Choroid plexus epithelial cell (primary cell): ENCODE results near the gene PSMB3.

Source experiments
- DNase-seq: peaks from one replicate; pipeline ENCODE4 v3.0.0-alpha.2; 2010; ENCODE audit warnings: low read depth
- H3K4me3 ChIP-seq: 2 replicates; pipeline ENCODE4 v1.5.1; 2011; ENCODE audit warnings: low read depth, mild to moderate bottlenecking, control low read depth, low read length, moderate library complexity
- TF ChIP-seq, protein P1 (sequence below): conservative IDR thresholded peaks from 2 replicates; pipeline ENCODE4 v1.5.1; 2011; ENCODE audit warnings: low read depth, mild to moderate bottlenecking, control low read depth, inconsistent platforms, low read length, moderate library complexity

The PSMB3 gene

DNA sequence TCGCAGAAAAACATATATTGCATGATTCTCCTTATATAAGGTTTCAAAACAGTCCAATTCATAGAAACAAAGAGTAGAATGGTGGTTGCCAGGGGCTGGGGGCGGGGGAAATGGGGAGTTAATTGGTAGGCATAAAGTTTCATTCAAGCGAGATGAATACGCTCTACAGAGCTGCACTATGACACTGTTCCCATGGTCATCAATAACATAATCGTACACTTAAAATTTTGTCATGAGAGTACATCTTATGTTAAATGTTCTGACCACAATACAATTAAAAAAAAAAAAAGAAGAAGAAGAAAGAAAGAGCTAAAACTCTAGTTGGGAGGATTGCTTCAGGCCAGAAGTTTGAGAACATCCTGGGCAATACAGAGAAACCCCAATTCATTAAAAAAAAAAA is 41.7 kb downstream of the PSMB3 start:
- H3K4me3 ChIP-seq: no peak overlapping the region
- DNase-seq: no peak
- TF ChIP-seq, protein P1, sequence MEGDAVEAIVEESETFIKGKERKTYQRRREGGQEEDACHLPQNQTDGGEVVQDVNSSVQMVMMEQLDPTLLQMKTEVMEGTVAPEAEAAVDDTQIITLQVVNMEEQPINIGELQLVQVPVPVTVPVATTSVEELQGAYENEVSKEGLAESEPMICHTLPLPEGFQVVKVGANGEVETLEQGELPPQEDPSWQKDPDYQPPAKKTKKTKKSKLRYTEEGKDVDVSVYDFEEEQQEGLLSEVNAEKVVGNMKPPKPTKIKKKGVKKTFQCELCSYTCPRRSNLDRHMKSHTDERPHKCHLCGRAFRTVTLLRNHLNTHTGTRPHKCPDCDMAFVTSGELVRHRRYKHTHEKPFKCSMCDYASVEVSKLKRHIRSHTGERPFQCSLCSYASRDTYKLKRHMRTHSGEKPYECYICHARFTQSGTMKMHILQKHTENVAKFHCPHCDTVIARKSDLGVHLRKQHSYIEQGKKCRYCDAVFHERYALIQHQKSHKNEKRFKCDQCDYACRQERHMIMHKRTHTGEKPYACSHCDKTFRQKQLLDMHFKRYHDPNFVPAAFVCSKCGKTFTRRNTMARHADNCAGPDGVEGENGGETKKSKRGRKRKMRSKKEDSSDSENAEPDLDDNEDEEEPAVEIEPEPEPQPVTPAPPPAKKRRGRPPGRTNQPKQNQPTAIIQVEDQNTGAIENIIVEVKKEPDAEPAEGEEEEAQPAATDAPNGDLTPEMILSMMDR: no peak

DNA sequence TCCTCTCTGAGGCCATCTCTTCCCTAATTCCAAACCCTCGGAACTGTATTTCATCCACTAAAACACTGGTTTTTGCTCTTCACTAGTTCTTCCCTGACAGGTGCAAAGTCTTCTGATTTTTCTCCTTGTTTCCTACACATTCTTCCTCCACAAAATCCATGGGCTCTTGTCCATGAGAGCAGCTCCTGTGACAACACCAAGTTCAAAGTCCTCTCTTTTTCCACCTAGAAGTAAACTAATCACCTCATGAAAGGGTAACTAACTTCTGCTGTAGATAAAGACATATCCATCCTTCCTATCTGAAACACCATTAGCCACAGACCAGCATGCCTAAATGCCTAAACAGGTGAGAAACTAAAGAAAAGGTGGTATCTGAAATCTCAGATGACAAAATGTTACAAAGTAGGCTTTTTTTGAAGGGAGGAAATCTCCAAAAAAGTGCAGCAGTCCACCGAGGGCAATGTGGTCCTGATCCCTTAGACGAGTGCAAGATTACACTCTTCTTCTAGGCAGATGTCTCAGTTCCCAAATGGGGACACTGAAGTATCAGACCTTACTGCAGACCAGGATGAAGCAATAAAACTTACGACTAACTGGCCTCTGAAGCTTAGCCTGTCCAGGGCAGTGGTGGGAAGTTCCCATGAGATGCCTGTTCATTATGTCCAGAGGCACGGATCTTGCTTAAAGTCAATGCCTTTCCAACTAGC is 44.1 kb downstream of the PSMB3 start:
- TF ChIP-seq, protein P1: no peak
- H3K4me3 ChIP-seq: no peak overlapping the region
- no peak for DNase-seq

DNA sequence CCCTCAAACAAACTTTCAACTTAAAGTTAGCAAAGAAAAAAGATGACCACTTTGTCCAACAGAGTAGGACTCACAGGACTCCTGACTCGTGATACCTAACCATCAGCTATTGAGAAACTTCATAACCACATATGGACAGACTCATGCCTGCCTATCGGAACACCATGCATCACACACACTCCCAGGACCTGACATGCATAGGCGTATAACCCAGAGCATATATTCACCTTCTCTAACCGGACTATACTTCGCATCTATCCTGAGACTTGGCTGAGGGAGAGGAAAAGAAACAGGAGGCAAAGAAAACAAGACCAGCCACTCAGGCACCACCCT is 44.6 kb downstream of the PSMB3 start:
- TF ChIP-seq, protein P1: no peak
- peak; percentile 67 for DNase-seq
- peak overlapping the region; percentile 84 for H3K4me3 ChIP-seq

DNA sequence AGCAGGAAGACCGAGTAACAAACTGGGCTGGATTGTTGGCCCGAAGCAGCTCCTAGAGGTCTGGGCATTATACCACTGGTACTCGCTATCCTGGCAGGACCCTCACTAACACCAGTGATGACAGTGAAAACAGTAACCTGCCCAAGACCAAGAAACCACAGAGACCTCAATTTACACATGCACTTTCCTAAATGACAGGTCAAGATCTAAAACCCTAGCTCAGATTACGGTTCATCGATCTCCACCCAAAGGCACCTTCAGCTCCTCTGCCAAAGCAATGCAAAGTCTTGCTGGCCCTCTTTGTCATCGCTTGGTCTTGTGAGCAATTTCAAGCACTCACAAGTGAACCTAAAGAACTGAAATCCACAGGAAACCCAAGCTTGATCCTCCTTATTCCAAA is 45.3 kb downstream of the PSMB3 start:
- TF ChIP-seq, protein P1: no peak
- DNase-seq: peak; percentile 10
- peak overlapping the region; percentile 84 for H3K4me3 ChIP-seq

DNA sequence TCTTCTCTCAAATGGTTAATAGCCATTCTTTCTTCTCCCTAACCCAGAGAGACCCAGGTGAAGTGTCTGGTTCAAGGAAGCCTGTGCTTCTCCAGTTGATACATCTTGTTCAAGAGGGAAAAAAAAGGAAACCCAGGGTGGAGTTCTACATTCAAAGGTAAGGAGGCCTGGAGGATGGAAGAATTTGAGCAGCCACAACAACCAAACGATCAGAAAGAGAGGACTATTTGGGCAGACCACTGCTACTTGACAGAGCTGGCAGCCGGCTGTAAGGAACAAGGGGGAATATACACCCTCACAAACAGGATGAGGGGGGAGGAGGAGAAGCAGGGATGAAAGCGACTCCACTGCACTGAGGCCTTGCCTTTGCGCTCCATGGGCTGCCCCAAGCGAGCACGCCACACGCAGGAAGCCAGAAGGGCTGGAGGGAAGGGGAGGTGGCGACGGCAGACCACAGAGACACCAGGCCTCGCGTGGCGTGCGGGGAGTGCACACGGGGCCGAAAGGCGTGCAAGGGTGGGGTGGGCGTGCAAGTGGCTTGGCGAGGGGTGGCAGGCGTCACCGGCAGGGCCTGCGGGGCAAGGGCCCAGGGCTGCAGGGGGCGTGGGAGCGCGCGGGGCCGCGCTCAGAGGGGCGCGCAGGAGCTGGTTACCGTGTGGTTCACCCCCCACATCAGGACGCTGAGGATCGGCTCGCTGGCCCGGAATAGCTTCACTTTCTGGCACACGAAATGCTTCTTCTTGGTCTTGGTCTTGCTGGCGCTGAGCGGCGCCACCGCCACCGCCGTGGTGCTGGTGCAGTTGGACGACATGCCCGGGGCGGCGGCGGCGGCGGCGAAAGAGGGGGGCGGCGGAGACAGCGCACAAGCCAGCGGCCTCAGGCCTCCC is 46.3 kb downstream of the PSMB3 start:
- DNase-seq: peak; percentile 53
- peak overlapping the region; percentile 84 for H3K4me3 ChIP-seq
- TF ChIP-seq, protein P1: no peak

DNA sequence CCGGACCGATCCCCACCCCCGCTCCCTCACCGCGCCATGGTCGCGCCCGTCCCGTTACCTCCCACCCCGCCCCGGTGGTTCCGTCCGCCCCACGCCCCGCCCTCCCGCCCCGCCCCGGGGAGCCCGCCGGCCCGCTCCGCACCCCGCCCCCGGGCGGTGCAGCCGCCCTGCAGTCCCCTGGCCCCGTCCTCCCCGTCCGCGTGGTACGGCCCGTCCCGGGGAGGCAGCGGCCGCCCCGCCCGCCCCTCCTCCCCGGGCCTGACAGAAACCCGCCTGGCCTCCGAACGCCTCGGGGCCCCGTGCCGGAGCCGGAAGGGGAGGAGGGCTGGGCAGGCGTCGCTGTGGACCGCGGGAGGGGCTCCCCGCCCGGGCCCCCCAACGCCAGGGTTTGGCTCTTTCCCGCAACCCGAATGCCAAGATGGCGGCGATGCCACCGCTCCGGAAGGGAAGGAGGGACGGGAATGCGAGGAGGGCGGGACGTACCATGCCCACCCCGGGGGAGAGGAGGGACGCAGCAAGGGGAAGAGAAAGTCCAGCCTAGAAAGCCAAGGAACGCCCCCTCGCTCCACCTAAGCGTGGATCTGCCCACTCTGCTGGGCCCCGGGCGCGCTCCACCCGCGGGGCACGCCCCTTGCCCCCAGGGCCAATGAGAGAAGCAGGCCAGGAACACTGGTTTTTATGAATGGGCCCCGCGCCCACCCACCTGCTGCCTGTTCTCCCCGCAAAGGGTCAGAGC is 47.1 kb downstream of the PSMB3 start, which contains the start of gene PIP4K2B:
PIP4K2B (minus strand) TSS at position 56 of the 736 bp plus-strand sequence. CDS start 132 bp downstream, outside the sequence.
- TF ChIP-seq, protein P1: no peak
- DNase-seq: peak; percentile 99
- peak within 1 kb of the TSS; percentile 84 for H3K4me3 ChIP-seq
